ENCODE results near the gene AARS2.

DNA sequence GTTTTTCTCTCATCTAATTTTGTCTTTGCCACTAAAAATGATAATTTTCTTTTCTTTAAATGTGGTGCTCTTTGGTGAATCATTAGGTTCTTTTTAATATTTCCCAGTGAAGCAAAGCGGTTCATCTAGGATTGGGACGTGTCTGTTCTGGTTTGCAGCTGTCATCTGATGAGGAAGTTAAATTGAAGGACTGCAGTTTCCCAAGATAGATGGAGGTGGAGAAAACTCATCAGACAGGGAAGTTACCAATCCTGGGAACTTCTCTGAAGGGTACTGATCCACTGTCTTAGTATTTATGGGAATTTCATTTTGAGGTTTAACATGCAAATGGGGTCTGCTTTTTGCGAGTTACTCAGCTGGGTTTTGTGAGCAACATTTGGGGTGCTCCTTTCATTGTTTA, 2.4 kb upstream of the AARS2 start:
- TF ChIP-seq, protein P1, sequence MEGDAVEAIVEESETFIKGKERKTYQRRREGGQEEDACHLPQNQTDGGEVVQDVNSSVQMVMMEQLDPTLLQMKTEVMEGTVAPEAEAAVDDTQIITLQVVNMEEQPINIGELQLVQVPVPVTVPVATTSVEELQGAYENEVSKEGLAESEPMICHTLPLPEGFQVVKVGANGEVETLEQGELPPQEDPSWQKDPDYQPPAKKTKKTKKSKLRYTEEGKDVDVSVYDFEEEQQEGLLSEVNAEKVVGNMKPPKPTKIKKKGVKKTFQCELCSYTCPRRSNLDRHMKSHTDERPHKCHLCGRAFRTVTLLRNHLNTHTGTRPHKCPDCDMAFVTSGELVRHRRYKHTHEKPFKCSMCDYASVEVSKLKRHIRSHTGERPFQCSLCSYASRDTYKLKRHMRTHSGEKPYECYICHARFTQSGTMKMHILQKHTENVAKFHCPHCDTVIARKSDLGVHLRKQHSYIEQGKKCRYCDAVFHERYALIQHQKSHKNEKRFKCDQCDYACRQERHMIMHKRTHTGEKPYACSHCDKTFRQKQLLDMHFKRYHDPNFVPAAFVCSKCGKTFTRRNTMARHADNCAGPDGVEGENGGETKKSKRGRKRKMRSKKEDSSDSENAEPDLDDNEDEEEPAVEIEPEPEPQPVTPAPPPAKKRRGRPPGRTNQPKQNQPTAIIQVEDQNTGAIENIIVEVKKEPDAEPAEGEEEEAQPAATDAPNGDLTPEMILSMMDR (IDR thresholded peaks at IDR 0.05) = no peak
- TF ChIP-seq ZFX (IDR thresholded peaks at IDR 0.05; ENCODE audit: borderline replicate concordance) = no peak

Measured in 22Rv1 (cell line).